SK-N-SH (cell line): ENCODE results near the gene SERTAD2. TPM values are rescaled to one million over a fixed set of nuclear protein-coding genes. Genes with fewer than 3 reads are reported as not detected.

ENCODE experiments used
- CTCF ChIA-PET: fragments of 300-600, 350-600 bp; formaldehyde crosslinking; extraction: SDS; loops from one replicate; lab custom pipeline; 2021; lab: Yijun Ruan, JAX
- POLR2A ChIA-PET: fragments of 350-600 bp; sonication (Branson Sonifier 250); formaldehyde crosslinking; extraction: SDS; loops from one replicate; lab custom pipeline; 2020; ENCODE audit warnings: antibody characterized with exemption, inconsistent platforms; lab: Yijun Ruan, JAX
- DNase-seq: peaks from one replicate; pipeline ENCODE4 v3.0.0; 2012
- H2AFZ ChIP-seq: fragments of 200-600 bp; sonication (generic); 2 replicates; pipeline ENCODE4 v1.8.1; 2016; ENCODE audit warnings: antibody characterized with exemption, mild to moderate bottlenecking, low read depth
- H3F3A ChIP-seq: fragments of 200-600 bp; sonication (generic); replicated peaks from 2 replicates; pipeline ENCODE3; 2016; ENCODE audit warnings: antibody characterized with exemption, mild to moderate bottlenecking; ENCODE audit not compliant: insufficient read depth
- H3K27ac ChIP-seq, 2 experiments: fragments of 200-500 bp in 1 of 2; fragments of 200-600 bp in 1 of 2; sonication (Bioruptor generic) in 1 of 2; sonication (generic), shearing (Covaris generic) in 1 of 2; 2 replicates each; pipeline versions ENCODE4 v1.5.1 to v1.6.1; 2014 to 2016; ENCODE audit warnings: low read depth in 2 of 2, inconsistent platforms in 1 of 2, low read length in 1 of 2, mild to moderate bottlenecking in 1 of 2, mixed read lengths in 1 of 2
- H3K27me3 ChIP-seq: fragments of 200-600 bp; sonication (generic), shearing (Covaris generic); 2 replicates; pipeline ENCODE4 v1.6.1; 2016; ENCODE audit warnings: mixed run types; ENCODE audit not compliant: insufficient read depth
- H3K36me3 ChIP-seq, 2 experiments: fragments of 200-500 bp in 1 of 2; fragments of 200-600 bp in 1 of 2; sonication (Bioruptor generic) in 1 of 2; sonication (generic) in 1 of 2; replicated peaks in 1 of 2; 2 replicates each; pipeline versions ENCODE3 to v1.5.1; 2014 to 2016; ENCODE audit warnings: low read length in 1 of 2, mild to moderate bottlenecking in 1 of 2; ENCODE audit not compliant: insufficient read depth in 2 of 2, control insufficient read depth in 1 of 2
- H3K4me1 ChIP-seq, 2 experiments: fragments of 200-500 bp in 1 of 2; fragments of 200-600 bp in 1 of 2; sonication (Bioruptor generic) in 1 of 2; sonication (generic), shearing (Covaris generic) in 1 of 2; 2 replicates each; pipeline versions ENCODE4 v1.5.1 to v1.6.1; 2014 to 2016; ENCODE audit warnings: low read depth in 1 of 2, low read length in 1 of 2, mixed run types in 1 of 2; ENCODE audit not compliant: insufficient read depth in 2 of 2, control insufficient read depth in 1 of 2
- H3K4me2 ChIP-seq: fragments of 200-600 bp; sonication (generic), shearing (Covaris generic); 2 replicates; pipeline ENCODE4 v1.6.1; 2017; ENCODE audit warnings: mixed run types
- H3K4me3 ChIP-seq, 2 experiments: fragments of 200-500 bp in 1 of 2; fragments of 200-600 bp in 1 of 2; sonication (Bioruptor generic) in 1 of 2; sonication (generic), shearing (Covaris generic) in 1 of 2; 2 replicates each; pipeline versions ENCODE4 v1.5.1 to v1.8.1; 2014 to 2016; ENCODE audit warnings: low read depth in 2 of 2, inconsistent platforms in 1 of 2, low read length in 1 of 2, mild to moderate bottlenecking in 1 of 2, mixed read lengths in 1 of 2, moderate library complexity in 1 of 2
- H3K79me2 ChIP-seq: fragments of 200-600 bp; sonication (generic); 2 replicates; pipeline ENCODE4 v1.8.1; 2017; ENCODE audit warnings: mild to moderate bottlenecking; ENCODE audit not compliant: insufficient read depth
- H3K9ac ChIP-seq: fragments of 200-600 bp; sonication (generic); 2 replicates; pipeline ENCODE4 v1.6.1; 2017; ENCODE audit warnings: mixed run types
- H3K9me2 ChIP-seq: fragments of 200-600 bp; sonication (generic); 2 replicates; pipeline ENCODE4 v1.6.1; 2017; ENCODE audit warnings: mixed run types
- H3K9me3 ChIP-seq: fragments of 200-600 bp; sonication (generic); 2 replicates; pipeline ENCODE4 v1.6.1; 2017; ENCODE audit warnings: mixed run types, mild to moderate bottlenecking, moderate library complexity
- H4K20me1 ChIP-seq: fragments of 200-600 bp; sonication (generic); 2 replicates; pipeline ENCODE4 v1.6.1; 2017; ENCODE audit warnings: mild to moderate bottlenecking, mixed run types; ENCODE audit not compliant: insufficient read depth
- EP300 ChIP-seq, 2 experiments: IDR thresholded peaks; 2 replicates each; pipeline versions ENCODE4 v1.4.0 to v1.6.1; 2012; ENCODE audit warnings: borderline replicate concordance in 1 of 2, low read depth in 1 of 2, low read length in 1 of 2
- FOXM1 ChIP-seq: IDR thresholded peaks from 2 replicates; pipeline ENCODE4 v1.4.0; 2012; ENCODE audit warnings: low read depth, mild to moderate bottlenecking
- GABPA ChIP-seq: IDR thresholded peaks from 2 replicates; pipeline ENCODE4 v1.4.0; 2012; ENCODE audit warnings: low read depth, mild to moderate bottlenecking
- JUND ChIP-seq: IDR thresholded peaks from 2 replicates; pipeline ENCODE4 v1.4.0; 2012
- MAX ChIP-seq: IDR thresholded peaks from 2 replicates; pipeline ENCODE4 v1.4.0; 2012; ENCODE audit warnings: low read depth
- MEF2A ChIP-seq: IDR thresholded peaks from 2 replicates; pipeline ENCODE4 v1.4.0; 2012; ENCODE audit warnings: low read depth, borderline replicate concordance
- NRF1 ChIP-seq: IDR thresholded peaks from 2 replicates; pipeline ENCODE4 v1.6.1; 2012; ENCODE audit warnings: low read depth, mild to moderate bottlenecking, low read length
- PBX3 ChIP-seq: IDR thresholded peaks from 2 replicates; pipeline ENCODE4; 2012
- POLR2AphosphoS5 ChIP-seq: IDR thresholded peaks from 2 replicates; pipeline ENCODE4 v1.6.1; 2012; ENCODE audit warnings: low read depth, low read length
- RAD21 ChIP-seq: IDR thresholded peaks from 2 replicates; pipeline ENCODE4 v1.6.1; 2012; ENCODE audit warnings: mild to moderate bottlenecking, low read length
- RCOR1 ChIP-seq: fragments of 150-350 bp; IDR thresholded peaks from 2 replicates; pipeline ENCODE4 v1.6.1; 2017; ENCODE audit warnings: antibody characterized with exemption, low read length
- RFX5 ChIP-seq: IDR thresholded peaks from 2 replicates; pipeline ENCODE4 v1.6.1; 2012; ENCODE audit warnings: mild to moderate bottlenecking, improper control_type of control experiment, low read length
- RXRA ChIP-seq: IDR thresholded peaks from 2 replicates; pipeline ENCODE4 v1.4.0; 2012; ENCODE audit warnings: low read depth, mild to moderate bottlenecking, borderline replicate concordance
- TAF1 ChIP-seq: IDR thresholded peaks from 2 replicates; pipeline ENCODE4 v1.6.1; 2012; ENCODE audit warnings: low read depth, mild to moderate bottlenecking, low read length, moderate library complexity, borderline replicate concordance
- TCF12 ChIP-seq: IDR thresholded peaks from 2 replicates; pipeline ENCODE4 v1.4.0; 2012
- TEAD4 ChIP-seq: IDR thresholded peaks from 2 replicates; pipeline ENCODE4 v1.4.0; 2012; ENCODE audit warnings: mild to moderate bottlenecking, borderline replicate concordance; ENCODE audit not compliant: insufficient read depth
- USF1 ChIP-seq: IDR thresholded peaks from 2 replicates; pipeline ENCODE4 v1.4.0; 2012; ENCODE audit warnings: low read depth, borderline replicate concordance
- USF2 ChIP-seq: fragments of 150-350 bp; IDR thresholded peaks from 2 replicates; pipeline ENCODE4 v1.6.1; 2017; ENCODE audit warnings: antibody characterized with exemption, low read length, low read depth, borderline replicate concordance
- YY1 ChIP-seq: IDR thresholded peaks from 2 replicates; pipeline ENCODE4 v1.4.0; 2012; ENCODE audit warnings: low read depth, mild to moderate bottlenecking
- ZBTB33 ChIP-seq: IDR thresholded peaks from 2 replicates; pipeline ENCODE4 v1.4.0; 2012; ENCODE audit warnings: low read depth, borderline replicate concordance
- WGBS: methylation state at CpG from one replicate; pipeline ENCODE4 v1.1.6; 2017; ENCODE audit warnings: low lambda C conversion rate; 5-methylcytosine and 5-hydroxymethylcytosine counted together
- polyA plus RNA-seq, 3 experiments: library from polyadenylated mRNA; depleted of rRNA; stranded (reverse); fragments of >200 nt; gene quantifications; 2 replicates each; pipeline ENCODE4 v1.2.3, GENCODE V29; 2012

Gene SERTAD2
- polyA plus RNA-seq, 1 of the 3 experiments (the other 2 are of a cell fraction) = 9.1 TPM

- TF ChIP-seq GABPA (no peak), ZBTB33 (no peak)
These were observed 19.0 kb upstream of the SERTAD2 start (continued) for GRCh38 chr2:64672708-64673107.

- no peak for TF ChIP-seq JUND
- no peak for TF ChIP-seq FOXM1
- TF ChIP-seq POLR2AphosphoS5 = no peak
- no peak overlapping the region for H2AFZ ChIP-seq
These were observed 16.3 kb upstream of the SERTAD2 start for GRCh38 chr2:64670047-64670446.

GRCh38 chr2:64669288-64669687 lies 15.6 kb upstream of the SERTAD2 start:
- POLR2A ChIA-PET = no interaction called here
- Histone ChIP-seq H3K27ac (no peak overlapping the region), H2AFZ (no peak overlapping the region), H3K4me3 (no peak overlapping the region), H3K27me3 (no peaks in the 10 kb centered on the region), H3F3A (no peaks in the 10 kb centered on the region), H3K9me2 (no peaks in the 10 kb centered on the region), H3K9me3 (no peaks in the 10 kb centered on the region), H3K4me2 (no peak overlapping the region), H3K36me3 (no peaks in the 10 kb centered on the region), H3K9ac (no peak overlapping the region), H3K79me2 (no peaks in the 10 kb centered on the region), H4K20me1 (no peaks in the 10 kb centered on the region)
- CTCF ChIA-PET = no interaction called here
- no peak for DNase-seq
- WGBS = 93% methylated on average over 2 of the region's 2 CpGs
- TF ChIP-seq FOXM1 (no peak), ZBTB33 (no peak), PBX3 (no peak), TAF1 (no peak), USF1 (no peak), RCOR1 (no peak), MAX (no peak), RAD21 (no peak), RFX5 (no peak), TEAD4 (no peak), TCF12 (no peak), NRF1 (no peak), RXRA (no peak), MEF2A (no peak), YY1 (no peak), EP300 (IDR thresholded peaks at IDR 0.05; ENCODE audit: borderline replicate concordance in 1 of 2, low read depth in 1 of 2, low read length in 1 of 2) (no peak), USF2 (no peak)
- TF ChIP-seq, all 33 proteins: peak for 0
- H3K4me1 ChIP-seq = no peaks in the 10 kb centered on the region

More at GRCh38 chr2:64670047-64670446, 16.3 kb upstream of the SERTAD2 start:
- Histone ChIP-seq H3K9me2 (no peaks in the 10 kb centered on the region), H3F3A (no peaks in the 10 kb centered on the region), H3K36me3 (no peaks in the 10 kb centered on the region), H3K27me3 (no peaks in the 10 kb centered on the region), H4K20me1 (no peaks in the 10 kb centered on the region), H3K4me3 (no peak overlapping the region), H3K79me2 (peaks cover 1% of the 10 kb centered on the region; the same call in 1 of the 2 replicates), H3K9me3 (no peaks in the 10 kb centered on the region), H3K27ac (no peak overlapping the region), H3K4me1 (no peaks in the 10 kb centered on the region), H3K9ac (no peak overlapping the region), H3K4me2 (no peak overlapping the region)
- CTCF ChIA-PET = interaction anchor here (0.9 kb wide), 1 partner anchor 17 kb away, joined by 3 read pairs; the partner anchor contains the start of gene SERTAD2
- POLR2A ChIA-PET = no interaction called here
- DNase-seq = no peak
